Measurements from ENCODE around the gene CUL4A. TPM values are rescaled to one million over a fixed set of nuclear protein-coding genes. Genes with fewer than 3 reads are reported as not detected.

CUL4A gene
- total and polyA plus RNA-seq, 2 experiments from 2014 or later: 67.5 to 195 TPM

- Mint-ChIP-seq H3K9me3 (no peaks in the 10 kb centered on the region), H3K27me3 (ENCODE audit: insufficient read depth, low read depth, poor library complexity) (peaks cover 13% of the 10 kb centered on the region), H3K4me1 (peaks cover 5% of the 10 kb centered on the region; the same call in 2 of the 3 replicates), H3K36me3 (ENCODE audit: low read depth) (peaks cover 87% of the 10 kb centered on the region), H3K27ac (0 out of 2 replicates have a peak overlapping the region, but pooled peaks have one; percentile 24), H3K4me3 (no peak overlapping the region)
- Histone ChIP-seq H3K9me2 (ENCODE audit: insufficient read depth) (no peaks in the 10 kb centered on the region), H3K27me3 (ENCODE audit: insufficient read depth) (no peaks in the 10 kb centered on the region), H3K79me2 (replicated peaks; ENCODE audit: insufficient read depth) (peaks cover 88% of the 10 kb centered on the region), H3K27ac (ENCODE audit: low read depth) (0 out of 2 replicates have a peak overlapping the region, but pooled peaks have one; percentile 32), H2AFZ (no peak overlapping the region), H3F3A (replicated peaks; ENCODE audit: low read depth) (no peaks in the 10 kb centered on the region), H4K20me1 (replicated peaks; ENCODE audit: insufficient read depth) (peaks cover 44% of the 10 kb centered on the region), H3K4me3 (no peak overlapping the region), H3K4me2 (no peak overlapping the region), H3K4me1 (ENCODE audit: insufficient read depth) (no peaks in the 10 kb centered on the region), H3K36me3 (ENCODE audit: insufficient read depth) (peaks cover 24% of the 10 kb centered on the region)
- no peak for TF ChIP-seq STAT1 (IDR thresholded peaks at IDR 0.05; ENCODE audit: unreplicated experiment)
- TF ChIP-seq JUNB (IDR thresholded peaks at IDR 0.05; ENCODE audit: unreplicated experiment): no peak
- TF ChIP-seq ZNF331 (CRISPR knock-in tag; IDR thresholded peaks at IDR 0.05; ENCODE audit: low read depth): no peak
- no peak for TF ChIP-seq POLR2AphosphoS5 (IDR thresholded peaks at IDR 0.05; ENCODE audit: low read depth)
- no peak for TF ChIP-seq CREB1 (CRISPR knock-in tag; IDR thresholded peaks at IDR 0.05; ENCODE audit: low read depth)
- no peak for DNase-seq (ENCODE audit: low spot score)
- no peak for ATAC-seq
Observed at GRCh38 chr13:113223070-113223469, 13.7 kb downstream of the CUL4A start.

GRCh38 chr13:113224486-113224885, 15.1 kb downstream of the CUL4A start:
- Histone ChIP-seq H3F3A (replicated peaks; ENCODE audit: low read depth) (no peaks in the 10 kb centered on the region), H3K79me2 (replicated peaks; ENCODE audit: insufficient read depth) (peaks cover 77% of the 10 kb centered on the region), H4K20me1 (replicated peaks; ENCODE audit: insufficient read depth) (peaks cover 47% of the 10 kb centered on the region), H3K4me1 (ENCODE audit: insufficient read depth) (no peaks in the 10 kb centered on the region), H3K27me3 (ENCODE audit: insufficient read depth) (no peaks in the 10 kb centered on the region), H2AFZ (no peak overlapping the region), H3K4me3 (no peak overlapping the region), H3K4me2 (no peak overlapping the region), H3K9me2 (ENCODE audit: insufficient read depth) (no peaks in the 10 kb centered on the region), H3K36me3 (ENCODE audit: insufficient read depth) (peaks cover 33% of the 10 kb centered on the region), H3K27ac (ENCODE audit: low read depth) (no peak overlapping the region)
- TF ChIP-seq ZNF462 (CRISPR knock-in tag; IDR thresholded peaks at IDR 0.05) (no peak), ZNF331 (CRISPR knock-in tag; IDR thresholded peaks at IDR 0.05; ENCODE audit: low read depth) (no peak), ZNF114 (CRISPR knock-in tag; IDR thresholded peaks at IDR 0.05) (no peak), CREB1 (CRISPR knock-in tag; IDR thresholded peaks at IDR 0.05; ENCODE audit: low read depth) (no peak), POLR2AphosphoS5 (IDR thresholded peaks at IDR 0.05; ENCODE audit: low read depth) (no peak), REST (IDR thresholded peaks at IDR 0.05; ENCODE audit: unreplicated experiment) (no peak), JUNB (IDR thresholded peaks at IDR 0.05; ENCODE audit: unreplicated experiment) (no peak), ETS1 (IDR thresholded peaks at IDR 0.05) (no peak)
- DNase-seq (ENCODE audit: low spot score): no peak
- ATAC-seq: no peak
- peaks cover 13% of the 10 kb centered on the region for H3K27me3 Mint-ChIP-seq (ENCODE audit: insufficient read depth, low read depth, poor library complexity)
- H3K4me3 Mint-ChIP-seq: no peak overlapping the region
- no peak overlapping the region for H3K27ac Mint-ChIP-seq
- no peaks in the 10 kb centered on the region for H3K9me3 Mint-ChIP-seq
- peaks cover 94% of the 10 kb centered on the region for H3K36me3 Mint-ChIP-seq (ENCODE audit: low read depth)
- H3K4me1 Mint-ChIP-seq: peaks cover 2% of the 10 kb centered on the region; the same call in 1 of the 3 replicates
